K562 (cell line): ENCODE results near the gene EAF2. TPM values are rescaled to one million over a fixed set of nuclear protein-coding genes. Genes with fewer than 3 reads are reported as not detected.

Experiments
- ATAC-seq: fragments of 200-7000 bp; cut with Tn5 transposase; 3 replicates; pipeline ENCODE4 v1.9.1; 2020; ENCODE audit warnings: moderate library complexity
- BruUV-seq: library from RNA; stranded (reverse); fragments of 400-500 nt; replicated peaks from 2 replicates; lab custom pipeline; 2021; lab: Mats Ljungman, UMichigan
- CTCF ChIA-PET: fragments of 300-600 bp; formaldehyde crosslinking; extraction: SDS; loops from one replicate; lab custom pipeline; 2021; ENCODE audit warnings: low intra/inter-chr PET ratio; lab: Yijun Ruan, JAX
- POLR2A ChIA-PET: fragments of 300-600, 350-650 bp; sonication (Branson Sonifier 250); formaldehyde crosslinking; extraction: SDS; loops from one replicate; lab custom pipeline; 2021; ENCODE audit warnings: antibody characterized with exemption, inconsistent platforms; lab: Yijun Ruan, JAX
- DNase-seq, 4 experiments: peaks; one replicate each; pipeline versions ENCODE4 v3.0.0 to v3.0.0-alpha.2; 2011 to 2018; ENCODE audit warnings: low spot score in 3 of 4, mixed read lengths in 3 of 4; ENCODE audit errors: extremely low read depth in 1 of 4
- FAIRE-seq: peaks from 2 replicates; lab custom pipeline; 2011; peaks lifted over from hg19 to GRCh38; lab: Jason Lieb, UNC
- H2AFZ ChIP-seq: 2 replicates; pipeline ENCODE4 v1.6.0; 2011; ENCODE audit warnings: low read depth, low read length, control low read depth, inconsistent platforms
- H3K27ac ChIP-seq: fragments of 200-600 bp; 3 replicates; pipeline ENCODE4 v1.8.0; 2011; ENCODE audit warnings: low read depth, mild to moderate bottlenecking, control low read depth, inconsistent platforms, low read length, moderate library complexity, mixed read lengths; ENCODE audit errors: extremely low read depth
- H3K27me3 ChIP-seq, 2 experiments: fragments of 300-600 bp in 1 of 2; 2 replicates in 1 of 2; 3 replicates in 1 of 2; pipeline versions ENCODE4 v1.6.0 to v1.8.0; 2011; ENCODE audit warnings: inconsistent platforms in 2 of 2, low read length in 2 of 2, mild to moderate bottlenecking in 1 of 2, mixed read lengths in 1 of 2, moderate library complexity in 1 of 2; ENCODE audit not compliant: control insufficient read depth in 2 of 2, insufficient read depth in 2 of 2
- H3K36me3 ChIP-seq: fragments of 300-600 bp; 3 replicates; pipeline ENCODE4 v1.8.0; 2011; ENCODE audit warnings: mild to moderate bottlenecking, low read length, inconsistent platforms; ENCODE audit not compliant: control insufficient read depth, insufficient read depth
- H3K4me1 ChIP-seq, 2 experiments: fragments of 200-600 bp in 1 of 2; replicated peaks in 1 of 2; 2 replicates in 1 of 2; 3 replicates in 1 of 2; pipeline versions ENCODE4 v1.5.1 to v1.8.0; 2011; ENCODE audit warnings: inconsistent platforms in 2 of 2, low read length in 2 of 2, mild to moderate bottlenecking in 1 of 2, mixed read lengths in 1 of 2, moderate library complexity in 1 of 2; ENCODE audit not compliant: control insufficient read depth in 2 of 2, insufficient read depth in 2 of 2
- H3K4me2 ChIP-seq: 2 replicates; pipeline ENCODE4 v1.6.1; 2011; ENCODE audit warnings: low read length, control low read depth, inconsistent platforms, mixed read lengths; ENCODE audit not compliant: insufficient read depth
- H3K4me3 ChIP-seq: fragments of 200-600 bp; sonication (generic), shearing (Covaris generic); 2 replicates; pipeline ENCODE4 v1.5.1; 2016; ENCODE audit warnings: control low read depth, inconsistent platforms
- H3K79me2 ChIP-seq: fragments of 200-600 bp; 3 replicates; pipeline ENCODE4 v1.8.0; 2011; ENCODE audit warnings: low read length, inconsistent platforms; ENCODE audit not compliant: control insufficient read depth, insufficient read depth
- H3K9ac ChIP-seq, 2 experiments: 2 replicates each; pipeline versions ENCODE4 v1.6.0 to v1.6.1; 2011; ENCODE audit warnings: low read depth in 2 of 2, low read length in 2 of 2, control low read depth in 1 of 2, inconsistent platforms in 1 of 2, mild to moderate bottlenecking in 1 of 2, mixed read lengths in 1 of 2; ENCODE audit not compliant: insufficient read depth in 1 of 2
- H3K9me1 ChIP-seq: one replicate; pipeline ENCODE4 v1.6.0; 2011; ENCODE audit warnings: inconsistent platforms, mild to moderate bottlenecking, low read length, moderate library complexity; ENCODE audit not compliant: control insufficient read depth, insufficient read depth
- H3K9me3 ChIP-seq: replicated peaks from 2 replicates; pipeline ENCODE4 v1.5.1; 2011; ENCODE audit warnings: low read depth, low read length, inconsistent platforms; ENCODE audit not compliant: control insufficient read depth, insufficient read depth
- H4K20me1 ChIP-seq: replicated peaks from 2 replicates; pipeline ENCODE4 v1.6.1; 2011; ENCODE audit warnings: low read length, inconsistent platforms, mixed read lengths; ENCODE audit not compliant: control insufficient read depth, insufficient read depth
- CCAR2 ChIP-seq: fragments of 200-400 bp; formaldehyde crosslinking; IDR thresholded peaks from 2 replicates; pipeline ENCODE4 v1.6.1; 2017; ENCODE audit warnings: mild to moderate bottlenecking, low read depth, low read length
- KAT2B ChIP-seq: IDR thresholded peaks from one replicate; pipeline ENCODE4 v1.6.1; 2012; ENCODE audit warnings: low read depth, mild to moderate bottlenecking, control low read depth, inconsistent platforms, low read length, moderate library complexity
- MEF2A ChIP-seq: IDR thresholded peaks from 2 replicates; pipeline ENCODE4 v1.6.1; 2011; ENCODE audit warnings: low read depth, mild to moderate bottlenecking, low read length, moderate library complexity; ENCODE audit not compliant: control insufficient read depth
- NELFE ChIP-seq: IDR thresholded peaks from 2 replicates; pipeline ENCODE4 v1.6.1; 2011; ENCODE audit warnings: mild to moderate bottlenecking; ENCODE audit not compliant: insufficient read depth, insufficient read length
- ZNF232 ChIP-seq: sonication (generic); formaldehyde crosslinking; IDR thresholded peaks from 2 replicates; pipeline ENCODE4 v1.8.0; 2022; ENCODE audit warnings: mild to moderate bottlenecking, missing genetic modification reagents
- ZNF445 ChIP-seq: fragments of 250-450 bp; sonication (Bioruptor Pico); IDR thresholded peaks from 2 replicates; pipeline ENCODE4 v1.4.0; 2020; ENCODE audit warnings: low read depth, mild to moderate bottlenecking, moderate library complexity
- in situ Hi-C: fragments of 300-500 bp; cut with MboI; formaldehyde crosslinking; loops from 4 replicates; pipeline ENCODE4 v1.15.0; 2018; ENCODE audit warnings: inconsistent platforms, mixed read lengths
- intact Hi-C: fragments of 100-400 bp; cut with micrococcal nuclease; formaldehyde crosslinking; loops from 2 replicates; pipeline ENCODE4 v1.14.2; 2022
- polyA plus RNA-seq, 8 experiments: library from polyadenylated mRNA; depleted of rRNA in 4 of 8; stranded (reverse) in 5 of 8; unstranded in 3 of 8; fragments of >200 nt; fragmentation: Nextera tagmentation in 2 of 8; fragmentation: Illumina TruSeq in 1 of 8; extraction: Ambion mirVana in 2 of 8; extraction: Trizol in 1 of 8; gene quantifications; 2 replicates each; pipeline versions ENCODE4 v1.2.1 to v1.2.3, GENCODE V29; 2011 to 2014; ENCODE audit warnings: inconsistent platforms in 1 of 8, missing spikeins in 1 of 8
- total RNA-seq, 7 experiments: library from RNA; depleted of rRNA in 6 of 7; stranded (reverse); fragments of >200 nt in 6 of 7; fragmentation: Illumina TruSeq in 2 of 7; extraction: Trizol in 2 of 7; gene quantifications; 2 replicates each; pipeline versions ENCODE4 v1.2.1 to v1.2.3, GENCODE V29; 2011 to 2021; ENCODE audit warnings: low replicate concordance in 1 of 7
- TF ChIP-seq, protein P1 (sequence below): fragments of 250-450 bp; sonication (Bioruptor Pico); IDR thresholded peaks from 2 replicates; pipeline ENCODE4 v1.5.0; 2021; ENCODE audit warnings: mild to moderate bottlenecking, moderate library complexity
- TF ChIP-seq, protein P2 (sequence below): fragments of 250-450 bp; sonication (Bioruptor Pico); IDR thresholded peaks from 2 replicates; pipeline ENCODE4 v1.8.0; 2022; ENCODE audit warnings: inconsistent platforms

EAF2 gene
- total and polyA plus RNA-seq, 9 of the 15 experiments (the other 6 are each of a cell fraction or from before 2014, with no cell fraction given), result 3.8 to 17.3 (median 6.9) TPM

DNA sequence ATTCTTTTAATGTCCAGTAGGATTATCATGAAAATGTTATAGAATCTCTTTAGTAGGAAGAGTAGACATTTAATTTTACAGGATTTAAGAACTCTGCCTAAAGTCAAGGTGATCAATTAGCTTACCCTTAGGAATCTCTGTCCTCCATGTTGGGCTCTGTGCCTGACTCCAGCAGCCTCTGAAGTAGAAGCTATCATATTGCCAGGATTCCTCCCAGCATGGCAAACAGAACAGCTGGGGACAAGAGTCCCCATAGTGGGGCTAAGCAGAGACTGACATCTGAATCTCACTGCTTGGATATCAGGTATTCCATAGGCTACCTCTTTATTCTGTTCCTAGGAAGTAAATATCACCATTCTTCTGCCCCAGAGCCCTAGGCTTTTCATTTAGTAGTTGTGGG, 60.7 kb downstream of the EAF2 start:
- H3K36me3 ChIP-seq, result no peaks in the 10 kb centered on the region
- no peak overlapping the region for H3K9ac ChIP-seq
- CTCF ChIA-PET, result no interaction called here
- TF ChIP-seq ZNF232 (no peak), NELFE (no peak), MEF2A (no peak), CCAR2 (no peak), KAT2B (no peak), ZNF445 (CRISPR knock-in tag) (no peak)
- TF ChIP-seq, protein P1, sequence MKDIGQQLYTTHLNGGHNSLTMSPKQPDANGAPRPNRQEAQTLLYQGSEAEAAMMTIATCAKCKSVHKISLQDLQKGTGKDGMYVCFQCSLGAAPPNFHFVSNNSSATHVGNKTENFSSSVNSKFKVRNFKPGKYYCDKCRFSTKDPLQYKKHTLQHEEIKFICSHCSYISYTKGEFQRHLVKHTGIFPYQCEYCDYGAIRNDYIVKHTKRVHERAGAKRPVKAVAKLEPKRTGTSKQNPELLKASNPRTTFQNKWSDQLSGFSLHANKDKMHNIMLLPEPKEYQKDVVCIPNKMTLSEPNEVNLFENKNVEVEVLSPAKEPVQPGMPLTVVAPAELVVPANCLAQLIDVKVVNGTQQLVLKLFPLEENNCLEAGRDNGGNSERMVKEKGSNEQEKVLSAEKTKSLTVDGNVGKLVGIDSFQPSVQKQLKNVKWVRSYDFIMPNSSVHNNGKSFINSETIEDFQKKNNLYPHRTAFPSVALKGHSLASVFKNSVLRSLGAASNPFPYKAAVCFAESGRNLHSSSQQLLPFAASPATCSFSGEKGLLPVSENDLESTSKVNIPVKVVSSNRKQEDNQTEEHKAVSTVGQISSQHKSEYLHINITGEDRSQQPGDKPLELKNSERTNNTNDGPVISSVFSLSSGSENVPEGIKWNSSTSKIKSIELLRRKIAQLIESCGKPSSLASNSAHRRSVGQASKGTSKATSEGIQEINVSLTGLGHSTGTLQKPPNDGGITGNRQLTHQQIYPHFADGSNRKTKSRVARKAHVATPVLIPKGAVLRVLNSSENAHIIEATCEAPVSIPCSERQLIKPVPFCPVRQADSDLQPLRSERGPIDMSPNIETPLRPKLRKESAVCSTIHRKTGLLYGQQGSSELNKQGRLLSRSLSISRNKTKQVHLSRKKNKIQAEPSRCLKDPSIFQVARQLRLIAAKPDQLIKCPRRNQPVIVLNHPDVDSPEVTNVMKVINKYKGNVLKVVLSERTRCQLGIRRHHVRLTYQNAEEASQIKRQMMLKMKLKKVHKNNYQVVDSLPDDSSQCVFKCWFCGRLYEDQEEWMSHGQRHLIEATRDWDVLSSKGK, result no peak
- TF ChIP-seq, protein P2, sequence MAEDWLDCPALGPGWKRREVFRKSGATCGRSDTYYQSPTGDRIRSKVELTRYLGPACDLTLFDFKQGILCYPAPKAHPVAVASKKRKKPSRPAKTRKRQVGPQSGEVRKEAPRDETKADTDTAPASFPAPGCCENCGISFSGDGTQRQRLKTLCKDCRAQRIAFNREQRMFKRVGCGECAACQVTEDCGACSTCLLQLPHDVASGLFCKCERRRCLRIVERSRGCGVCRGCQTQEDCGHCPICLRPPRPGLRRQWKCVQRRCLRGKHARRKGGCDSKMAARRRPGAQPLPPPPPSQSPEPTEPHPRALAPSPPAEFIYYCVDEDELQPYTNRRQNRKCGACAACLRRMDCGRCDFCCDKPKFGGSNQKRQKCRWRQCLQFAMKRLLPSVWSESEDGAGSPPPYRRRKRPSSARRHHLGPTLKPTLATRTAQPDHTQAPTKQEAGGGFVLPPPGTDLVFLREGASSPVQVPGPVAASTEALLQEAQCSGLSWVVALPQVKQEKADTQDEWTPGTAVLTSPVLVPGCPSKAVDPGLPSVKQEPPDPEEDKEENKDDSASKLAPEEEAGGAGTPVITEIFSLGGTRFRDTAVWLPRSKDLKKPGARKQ (CRISPR knock-in tag), result no peak
- TF ChIP-seq, all 486 proteins: peak for 0
- Histone ChIP-seq H3K27ac (no peak overlapping the region), H3K4me1 (no peaks in the 10 kb centered on the region), H3K79me2 (no peaks in the 10 kb centered on the region), H3K4me3 (no peak overlapping the region), H3K27me3 (no peaks in the 10 kb centered on the region), H3K9me3 (no peaks in the 10 kb centered on the region), H2AFZ (no peak overlapping the region), H3K4me2 (no peak overlapping the region), H4K20me1 (no peaks in the 10 kb centered on the region), H3K9me1 (no peaks in the 10 kb centered on the region)
- intact Hi-C loops (no loop called here), in situ Hi-C loops (no loop called here)
- DNase-seq (no peak), ATAC-seq (no peak), FAIRE-seq (no peak)
- POLR2A ChIA-PET, result no interaction called here
- BruUV-seq, result no TSS peak
